ENCODE data around the gene DSE.

DSE gene

DNA sequence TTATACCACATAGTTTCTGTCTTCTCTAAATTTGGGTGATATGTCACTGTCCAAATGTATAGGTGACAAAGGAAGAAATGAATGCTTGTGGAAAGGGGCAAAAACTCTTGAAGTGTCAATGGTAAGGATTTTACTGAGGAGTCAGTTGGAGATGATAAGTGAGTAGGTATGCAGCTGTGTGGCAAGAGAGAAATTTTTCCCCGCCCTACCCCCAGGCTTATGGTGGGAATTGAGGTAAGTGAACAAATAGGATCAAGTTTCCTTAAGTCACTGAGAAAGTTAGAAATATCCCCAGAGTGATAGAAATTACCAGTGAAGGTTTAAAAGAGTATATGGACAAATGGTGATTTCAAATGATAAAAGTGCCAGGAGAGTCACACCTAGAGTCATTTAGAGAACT, 11.8 kb downstream of the DSE start:
- TF ChIP-seq POLR2A (IDR thresholded peaks at IDR 0.05; ENCODE audit: low read depth, low read length): no peak
- TF ChIP-seq PAX5 (IDR thresholded peaks at IDR 0.05; ENCODE audit: insufficient read depth, low read length, severe bottlenecking): no peak
- TF ChIP-seq POU2F2 (IDR thresholded peaks at IDR 0.05; ENCODE audit: low read depth, low read length): no peak
- no peak for TF ChIP-seq POLR2AphosphoS5 (IDR thresholded peaks at IDR 0.05; ENCODE audit: low read depth, low read length)
- no peak for TF ChIP-seq SPI1 (IDR thresholded peaks at IDR 0.05; ENCODE audit: low read depth, low read length)
- no peak for TF ChIP-seq TAF1 (IDR thresholded peaks at IDR 0.05; ENCODE audit: low read depth, low read length)
- DNase-seq (ENCODE audit: insufficient read length, low spot score) (no peak), FAIRE-seq (no peak)

DNA sequence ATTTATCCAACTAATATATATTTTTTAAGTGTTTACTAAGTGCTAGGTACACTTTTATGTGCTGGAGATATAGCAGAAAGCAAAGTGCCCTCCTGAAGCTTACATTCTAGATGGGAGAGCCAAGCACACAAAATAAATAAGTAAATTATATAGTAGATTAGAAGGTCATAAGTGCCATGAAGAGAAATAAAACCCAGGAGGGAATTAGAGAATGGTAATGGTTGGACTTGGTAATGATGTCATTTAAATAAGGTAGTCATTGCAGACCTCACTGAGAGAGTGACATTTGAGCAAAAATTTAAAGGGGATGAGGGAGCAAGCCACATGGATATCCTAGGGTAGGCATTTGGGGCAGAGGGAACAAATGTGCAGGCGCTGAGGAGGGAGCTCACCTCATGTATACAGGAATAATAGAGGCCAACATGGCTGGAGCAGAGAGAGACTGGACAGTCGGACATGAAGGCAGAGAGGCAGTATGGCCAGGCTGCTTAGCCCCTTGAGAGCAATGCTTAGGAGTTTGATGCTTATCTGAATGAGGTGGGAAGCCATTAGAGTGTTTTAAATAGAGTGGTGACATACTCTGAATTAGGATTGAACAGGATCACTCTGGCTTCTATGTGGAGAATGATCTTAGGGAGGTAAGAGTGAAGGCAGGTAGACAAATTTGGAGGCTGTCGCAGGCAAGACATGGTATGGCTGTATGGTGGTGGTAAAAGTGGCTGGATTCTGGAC, 14.1 kb downstream of the DSE start:
- no peak for DNase-seq (ENCODE audit: insufficient read length, low spot score)
- no peak for TF ChIP-seq POLR2A (IDR thresholded peaks at IDR 0.05; ENCODE audit: low read depth, low read length)
- no peak for TF ChIP-seq SPI1 (IDR thresholded peaks at IDR 0.05; ENCODE audit: low read depth, low read length)
- no peak for TF ChIP-seq TAF1 (IDR thresholded peaks at IDR 0.05; ENCODE audit: low read depth, low read length)
- no peak for TF ChIP-seq POLR2AphosphoS5 (IDR thresholded peaks at IDR 0.05; ENCODE audit: low read depth, low read length)
- FAIRE-seq: peak; percentile 76

DNA sequence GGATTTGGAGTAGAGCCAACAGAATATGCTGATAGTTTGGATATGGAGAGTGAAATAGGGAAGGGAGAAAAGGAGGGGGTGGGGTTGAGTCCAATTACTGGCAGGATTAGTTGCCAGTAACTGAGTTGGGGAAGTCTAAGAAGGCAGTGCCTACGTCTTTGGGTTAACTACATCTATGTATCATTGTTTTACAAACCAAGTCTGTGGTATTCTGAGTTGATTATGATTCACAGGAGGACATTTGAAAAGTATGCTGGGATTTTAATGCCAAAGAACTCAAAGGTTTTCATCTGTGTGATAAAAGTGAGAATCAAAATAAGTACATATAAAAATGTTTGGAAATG, 14.7 kb downstream of the DSE start:
- FAIRE-seq: no peak
- no peak for DNase-seq (ENCODE audit: insufficient read length, low spot score)
- TF ChIP-seq SPI1 (IDR thresholded peaks at IDR 0.05; ENCODE audit: low read depth, low read length) (no peak), POLR2A (IDR thresholded peaks at IDR 0.05; ENCODE audit: low read depth, low read length) (no peak), TAF1 (IDR thresholded peaks at IDR 0.05; ENCODE audit: low read depth, low read length) (no peak), POLR2AphosphoS5 (IDR thresholded peaks at IDR 0.05; ENCODE audit: low read depth, low read length) (no peak), POU2F2 (IDR thresholded peaks at IDR 0.05; ENCODE audit: low read depth, low read length) (no peak), PAX5 (IDR thresholded peaks at IDR 0.05; ENCODE audit: insufficient read depth, low read length, severe bottlenecking) (no peak)

DNA sequence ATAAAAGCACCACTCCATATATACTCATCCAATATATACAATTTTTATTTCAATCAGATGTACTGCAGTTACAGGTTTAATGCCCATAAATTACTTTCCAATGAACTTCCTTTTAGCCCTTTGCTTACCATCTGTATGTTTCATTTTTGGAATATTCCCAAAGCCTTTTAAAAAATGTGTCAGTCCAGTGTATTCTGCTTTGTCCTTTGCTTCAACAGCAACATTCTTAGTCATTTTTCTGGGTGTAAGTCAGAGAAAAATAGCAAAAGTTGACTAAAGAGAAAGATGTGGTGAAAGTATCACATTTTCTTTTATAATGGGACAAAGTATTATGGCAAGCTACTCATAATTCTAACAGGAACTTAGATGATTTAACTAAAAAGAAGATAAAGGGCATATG, 15.2 kb downstream of the DSE start:
- FAIRE-seq (no peak), DNase-seq (ENCODE audit: insufficient read length, low spot score) (no peak)
- TF ChIP-seq POU2F2 (IDR thresholded peaks at IDR 0.05; ENCODE audit: low read depth, low read length) (no peak), SPI1 (IDR thresholded peaks at IDR 0.05; ENCODE audit: low read depth, low read length) (no peak), POLR2A (IDR thresholded peaks at IDR 0.05; ENCODE audit: low read depth, low read length) (no peak), TAF1 (IDR thresholded peaks at IDR 0.05; ENCODE audit: low read depth, low read length) (no peak), PAX5 (IDR thresholded peaks at IDR 0.05; ENCODE audit: insufficient read depth, low read length, severe bottlenecking) (no peak), POLR2AphosphoS5 (IDR thresholded peaks at IDR 0.05; ENCODE audit: low read depth, low read length) (no peak)

DNA sequence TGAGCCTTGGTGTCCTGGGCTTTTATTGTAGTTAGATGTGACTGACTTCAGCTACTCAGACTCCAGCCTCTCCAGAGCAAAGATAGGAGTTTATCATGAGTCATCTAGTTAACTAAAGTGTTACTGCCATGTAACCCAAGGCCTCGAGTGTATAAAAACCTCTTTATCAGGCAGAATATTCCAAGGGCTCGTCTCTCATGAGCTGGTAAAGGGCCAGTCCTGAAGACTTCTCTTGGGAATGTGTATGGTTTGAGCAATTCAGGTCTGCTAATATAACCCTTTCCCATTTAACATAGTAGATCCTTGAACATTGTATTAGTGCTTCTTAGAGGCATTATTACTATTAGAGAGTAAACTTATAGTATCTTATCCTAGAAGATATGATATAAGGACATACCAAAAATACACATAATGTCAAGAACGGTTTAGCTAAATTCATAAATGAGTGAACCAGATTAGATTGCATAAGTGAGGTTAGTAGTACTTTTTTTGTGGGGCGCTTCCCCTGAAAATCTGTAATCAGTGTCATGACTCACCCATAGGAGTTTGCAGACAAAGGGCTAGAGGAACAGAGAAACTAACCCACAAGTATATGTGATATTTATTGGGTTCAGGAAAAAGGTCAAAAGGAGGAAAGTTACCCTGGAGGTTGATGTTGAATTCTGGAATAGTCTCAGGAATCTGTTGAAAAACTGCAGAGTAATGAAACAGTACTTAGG, 16.0 kb downstream of the DSE start:
- FAIRE-seq: peak; percentile 79
- DNase-seq (ENCODE audit: insufficient read length, low spot score): no peak
- TF ChIP-seq POU2F2 (IDR thresholded peaks at IDR 0.05; ENCODE audit: low read depth, low read length): no peak
- TF ChIP-seq SPI1 (IDR thresholded peaks at IDR 0.05; ENCODE audit: low read depth, low read length): peak; percentile 44

DNA sequence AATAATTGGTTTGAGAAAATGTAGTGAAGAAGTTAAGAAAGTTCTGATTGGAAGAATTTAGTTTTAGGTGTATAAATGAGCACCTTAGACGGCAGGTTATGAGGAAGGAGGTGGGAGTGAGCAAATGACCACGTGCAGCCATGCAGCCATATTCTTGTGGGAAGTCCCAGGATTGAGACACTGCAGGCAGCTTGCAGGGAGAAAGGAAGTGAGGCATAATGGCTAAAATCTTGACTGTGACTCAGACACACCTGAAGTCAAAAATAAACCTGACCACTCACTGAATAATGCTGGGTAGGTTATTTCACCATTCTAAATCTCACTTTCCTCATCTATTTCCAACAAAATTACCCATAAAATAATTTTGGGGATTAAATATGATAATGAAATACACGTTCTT, 16.6 kb downstream of the DSE start:
- no peak for TF ChIP-seq POU2F2 (IDR thresholded peaks at IDR 0.05; ENCODE audit: low read depth, low read length)
- no peak for TF ChIP-seq POLR2AphosphoS5 (IDR thresholded peaks at IDR 0.05; ENCODE audit: low read depth, low read length)
- TF ChIP-seq POLR2A (IDR thresholded peaks at IDR 0.05; ENCODE audit: low read depth, low read length): peak; percentile 36; the same call in 1 of the 2 replicates
- peak; percentile 96 for TF ChIP-seq SPI1 (IDR thresholded peaks at IDR 0.05; ENCODE audit: low read depth, low read length)
- no peak for TF ChIP-seq PAX5 (IDR thresholded peaks at IDR 0.05; ENCODE audit: insufficient read depth, low read length, severe bottlenecking)
- no peak for TF ChIP-seq TAF1 (IDR thresholded peaks at IDR 0.05; ENCODE audit: low read depth, low read length)
- DNase-seq (ENCODE audit: insufficient read length, low spot score) (no peak), FAIRE-seq (peak; percentile 97)

DNA sequence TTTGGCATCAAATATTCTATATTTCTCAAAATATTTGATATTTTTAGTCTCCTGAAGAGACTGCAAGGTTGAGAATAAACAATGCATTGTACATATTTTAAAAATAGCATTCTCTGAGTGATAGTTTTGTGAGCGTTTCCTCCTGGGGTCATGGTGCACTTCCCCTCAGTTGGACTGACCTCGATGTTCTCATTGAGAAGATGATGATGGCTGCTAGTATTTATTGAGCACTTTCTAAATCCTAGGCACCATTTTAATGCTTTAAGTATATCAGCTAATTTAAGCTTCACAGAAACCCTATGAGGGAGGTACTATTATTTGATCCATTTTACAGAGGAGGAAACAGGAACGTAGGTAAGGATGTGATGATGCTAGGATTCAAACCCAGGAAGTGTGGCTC, 18.2 kb downstream of the DSE start:
- TF ChIP-seq PAX5 (IDR thresholded peaks at IDR 0.05; ENCODE audit: insufficient read depth, low read length, severe bottlenecking) (no peak), SPI1 (IDR thresholded peaks at IDR 0.05; ENCODE audit: low read depth, low read length) (peak; percentile 80)
- DNase-seq (ENCODE audit: insufficient read length, low spot score) (no peak), FAIRE-seq (peak; percentile 59)

DNA sequence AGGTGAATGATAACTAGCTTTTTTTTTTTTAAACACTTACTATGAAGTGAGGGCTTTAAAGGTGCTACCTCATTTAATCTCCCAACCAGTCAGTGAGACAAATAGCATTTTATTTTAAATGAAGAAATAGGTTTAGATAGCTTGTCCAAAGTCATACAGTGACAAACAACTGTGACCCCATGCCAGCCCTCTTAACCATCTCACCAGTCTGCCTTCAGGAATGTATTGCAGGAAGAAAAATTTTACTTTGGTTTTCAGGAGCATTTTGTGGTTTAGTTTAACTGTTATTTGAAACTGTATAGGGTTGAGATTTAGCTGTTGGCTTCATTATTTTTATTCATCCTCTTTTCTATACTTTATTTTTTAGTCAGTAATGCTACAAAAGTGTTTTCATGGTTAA, 18.6 kb downstream of the DSE start:
- TF ChIP-seq POLR2A (IDR thresholded peaks at IDR 0.05; ENCODE audit: low read depth, low read length) (no peak), PAX5 (IDR thresholded peaks at IDR 0.05; ENCODE audit: insufficient read depth, low read length, severe bottlenecking) (no peak), SPI1 (IDR thresholded peaks at IDR 0.05; ENCODE audit: low read depth, low read length) (no peak), POU2F2 (IDR thresholded peaks at IDR 0.05; ENCODE audit: low read depth, low read length) (no peak), POLR2AphosphoS5 (IDR thresholded peaks at IDR 0.05; ENCODE audit: low read depth, low read length) (no peak), TAF1 (IDR thresholded peaks at IDR 0.05; ENCODE audit: low read depth, low read length) (no peak)
- FAIRE-seq (no peak), DNase-seq (ENCODE audit: insufficient read length, low spot score) (no peak)

DNA sequence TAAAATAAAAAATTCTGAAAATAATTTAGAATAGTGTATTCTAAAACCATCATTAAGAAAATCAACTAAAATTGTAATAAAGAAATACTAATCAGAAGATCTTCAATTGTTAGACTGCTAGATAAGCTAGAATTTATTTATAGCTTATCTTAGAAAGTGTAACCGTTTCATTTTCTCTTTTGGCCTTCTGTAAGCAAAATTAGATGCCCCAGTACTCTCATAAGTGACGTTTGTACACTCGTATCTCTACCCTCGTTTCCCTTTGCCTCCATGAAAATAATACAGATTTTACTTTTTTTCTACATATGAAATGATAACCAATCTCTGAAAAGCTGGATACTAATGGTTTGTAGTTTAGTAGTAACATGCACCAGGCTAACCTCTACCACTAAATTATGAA, 19.8 kb downstream of the DSE start:
- peak; percentile 45 for FAIRE-seq
- TF ChIP-seq PAX5 (IDR thresholded peaks at IDR 0.05; ENCODE audit: insufficient read depth, low read length, severe bottlenecking) (no peak), POU2F2 (IDR thresholded peaks at IDR 0.05; ENCODE audit: low read depth, low read length) (no peak), SPI1 (IDR thresholded peaks at IDR 0.05; ENCODE audit: low read depth, low read length) (no peak), POLR2AphosphoS5 (IDR thresholded peaks at IDR 0.05; ENCODE audit: low read depth, low read length) (no peak), POLR2A (IDR thresholded peaks at IDR 0.05; ENCODE audit: low read depth, low read length) (no peak), TAF1 (IDR thresholded peaks at IDR 0.05; ENCODE audit: low read depth, low read length) (no peak)

More for the DNA sequence above, 19.8 kb downstream of the DSE start:
- DNase-seq (ENCODE audit: insufficient read length, low spot score): no peak
